GM19043 (cell line): ENCODE measurements around the gene KCNQ5.

Source experiments
- ATAC-seq: cut with Tn5 transposase; IDR thresholded peaks from one replicate; pipeline ENCODE4 v1.9.1; 2021; ENCODE audit warnings: low read depth; ENCODE audit not compliant: unreplicated experiment

Gene KCNQ5

GRCh38 chr6:72826744-72827438 is 205.0 kb downstream of the KCNQ5 start:
- no peak for ATAC-seq

- no peak for ATAC-seq
These were observed 207.0 kb downstream of the KCNQ5 start for GRCh38 chr6:72828904-72829303.

- no peak for ATAC-seq
These were observed 210.4 kb downstream of the KCNQ5 start for GRCh38 chr6:72832271-72832670.

- no peak for ATAC-seq
These were observed 213.9 kb downstream of the KCNQ5 start for GRCh38 chr6:72835749-72836148.

- ATAC-seq, result no peak
These were observed 215.1 kb downstream of the KCNQ5 start for GRCh38 chr6:72836971-72837370.

GRCh38 chr6:72841195-72841594 is 219.3 kb downstream of the KCNQ5 start:
- ATAC-seq, result no peak

- ATAC-seq, result no peak
These were observed 220.3 kb downstream of the KCNQ5 start for GRCh38 chr6:72842140-72842539.

- ATAC-seq, result no peak
These were observed 222.8 kb downstream of the KCNQ5 start for GRCh38 chr6:72844614-72845013.

- no peak for ATAC-seq
These were observed 227.5 kb downstream of the KCNQ5 start for GRCh38 chr6:72849346-72849745.

- ATAC-seq, result no peak
These were observed 228.2 kb downstream of the KCNQ5 start for GRCh38 chr6:72850040-72850439.

- no peak for ATAC-seq
These were observed 228.6 kb downstream of the KCNQ5 start for GRCh38 chr6:72850469-72850868.

- ATAC-seq, result no peak
These were observed 233.6 kb downstream of the KCNQ5 start for GRCh38 chr6:72855471-72855870.

GRCh38 chr6:72856801-72857200 is 234.9 kb downstream of the KCNQ5 start:
- ATAC-seq, result no peak

GRCh38 chr6:72857791-72858585 is 236.1 kb downstream of the KCNQ5 start:
- no peak for ATAC-seq

GRCh38 chr6:72861059-72861458 is 239.2 kb downstream of the KCNQ5 start:
- ATAC-seq, result no peak

- ATAC-seq, result peak; percentile 68
These were observed 240.1 kb downstream of the KCNQ5 start for GRCh38 chr6:72861935-72862432.

- no peak for ATAC-seq
These were observed 241.3 kb downstream of the KCNQ5 start for GRCh38 chr6:72863131-72863530.

- no peak for ATAC-seq
These were observed 242.4 kb downstream of the KCNQ5 start for GRCh38 chr6:72864236-72864635.

GRCh38 chr6:72864799-72865198 is 242.9 kb downstream of the KCNQ5 start:
- no peak for ATAC-seq

GRCh38 chr6:72865467-72865866 is 243.6 kb downstream of the KCNQ5 start:
- no peak for ATAC-seq

GRCh38 chr6:72869621-72870020 is 247.8 kb downstream of the KCNQ5 start:
- no peak for ATAC-seq

- no peak for ATAC-seq
These were observed 251.6 kb downstream of the KCNQ5 start for GRCh38 chr6:72873433-72873832.
